ENCODE measurements around the gene CD3G. TPM values are rescaled to one million over a fixed set of nuclear protein-coding genes. Genes with fewer than 3 reads are reported as not detected.
"Not testable (repeated sequence)": the region's sequence is repeated elsewhere in the genome, so short reads cannot be mapped to it uniquely, and the experiment has no call there.

CD3G gene
- total and polyA plus RNA-seq, 2 donors (not counting 1 experiment from before 2014, with no cell fraction given): 0.34 to 0.76 TPM

- Histone ChIP-seq H3K9ac (ENCODE audit: low read length) (peak overlapping the region; percentile 83), H3K27me3 (replicated peaks in 1 of 4; ENCODE audit: control extremely low read depth in 1 of 4, control insufficient read depth in 3 of 4, insufficient read depth in 4 of 4, low read length in 3 of 4) (no peaks in the 10 kb centered on the region), H2AFZ (ENCODE audit: insufficient read depth, low read depth, low read length, poor library complexity, severe bottlenecking) (peak overlapping the region; percentile 87), H3K4me3 (ENCODE audit: control extremely low read depth in 1 of 5, extremely low read depth in 1 of 5, insufficient read depth in 1 of 5, low read depth in 2 of 5, low read length in 4 of 5) (peak overlapping the region; percentile 77 to 96 (median 81)), H3K27ac (ENCODE audit: low read length in 2 of 2) (peak overlapping the region; percentile 77 to 85), H3K4me2 (replicated peaks; ENCODE audit: low read depth, low read length, poor library complexity, severe bottlenecking) (peak overlapping the region; percentile 72), H3K4me1 (ENCODE audit: control insufficient read depth in 2 of 2, insufficient read depth in 2 of 2, low read length in 2 of 2) (peaks cover 27 to 32% of the 10 kb centered on the region in 2 donors), H3K9me3 (ENCODE audit: control extremely low read depth in 1 of 3, control insufficient read depth in 2 of 3, insufficient read depth in 1 of 3, low read length in 2 of 3) (no peaks in the 10 kb centered on the region), H4K20me1 (ENCODE audit: control insufficient read depth, insufficient read depth, low read length, poor library complexity, severe bottlenecking) (peaks cover 39% of the 10 kb centered on the region), H3K79me2 (ENCODE audit: control insufficient read depth, insufficient read depth, low read length) (peaks cover 54% of the 10 kb centered on the region), H3K36me3 (replicated peaks in 1 of 2; ENCODE audit: control extremely low read depth in 1 of 2, control insufficient read depth in 1 of 2, extremely low read depth in 1 of 2, insufficient read depth in 2 of 2, low read length in 1 of 2) (peaks cover 6 to 23% of the 10 kb centered on the region in 2 experiments)
- ChIA-PET CTCF (interaction anchor here (0.7 to 2.8 kb wide), 7 partner anchors 34 to 585 kb away, joined by 3 to 18 read pairs (median 6); partner anchors contain the start of gene KMT2A), POLR2A (interaction anchor here (0.6 to 1.3 kb wide), 6 partner anchors 16 to 395 kb away, joined by 3 to 28 read pairs (median 6); partner anchors contain the start of gene KMT2A)
- ATAC-seq (ENCODE audit: low read depth) (no peak), DNase-seq (no peak)
- WGBS (ENCODE audit: insufficient coverage): 0% methylated on average over 17 of the region's 22 CpGs
- TF ChIP-seq EZH2 (IDR thresholded peaks at IDR 0.05; ENCODE audit: borderline replicate concordance, insufficient read depth, low read depth, low read length, poor library complexity, severe bottlenecking): no peak
- no peak for TF ChIP-seq CTCF (IDR thresholded peaks at IDR 0.05)
- no peaks in the 10 kb centered on the region for H3K27me3 Mint-ChIP-seq
- no peaks in the 10 kb centered on the region for H3K9me3 Mint-ChIP-seq (ENCODE audit: insufficient read depth)
- H3K4me3 Mint-ChIP-seq: peak overlapping the region; percentile 98
- peak overlapping the region; percentile 100 for H3K27ac Mint-ChIP-seq
- intact Hi-C loops (cut with micrococcal nuclease): loop anchor here (1.0 to 5.0 kb wide), 5 partner anchors 33 to 616 kb away; partner anchors contain the start of genes ARCN1, RPS25, TRAPPC4 and UBE4A
- peaks cover 57% of the 10 kb centered on the region for H3K4me1 Mint-ChIP-seq
These were observed 57.9 kb downstream of the CD3G start for GRCh38 chr11:118401880-118402590.

- 81% methylated on average over 4 of the region's 7 CpGs for WGBS (ENCODE audit: insufficient coverage)
- not testable (repeated sequence) for H2AFZ ChIP-seq (ENCODE audit: insufficient read depth, low read depth, low read length, poor library complexity, severe bottlenecking); DNase-seq; H3K9me3 ChIP-seq (ENCODE audit: control extremely low read depth in 1 of 3, control insufficient read depth in 2 of 3, insufficient read depth in 1 of 3, low read length in 2 of 3); H3K27me3 Mint-ChIP-seq; H3K9me3 Mint-ChIP-seq (ENCODE audit: insufficient read depth); H3K27me3 ChIP-seq (replicated peaks in 1 of 4; ENCODE audit: control extremely low read depth in 1 of 4, control insufficient read depth in 3 of 4, insufficient read depth in 4 of 4, low read length in 3 of 4); ATAC-seq (ENCODE audit: low read depth)
- H3K4me3 ChIP-seq (ENCODE audit: control extremely low read depth in 1 of 5, extremely low read depth in 1 of 5, insufficient read depth in 1 of 5, low read depth in 2 of 5, low read length in 4 of 5): peak overlapping the region; percentile 77 to 96 (median 81)
- H4K20me1 ChIP-seq (ENCODE audit: control insufficient read depth, insufficient read depth, low read length, poor library complexity, severe bottlenecking): peaks cover 45% of the 10 kb centered on the region
- H3K27ac ChIP-seq (ENCODE audit: low read length in 2 of 2): peak overlapping the region in 1 of 2 donors; percentile 85
- peaks cover 27 to 32% of the 10 kb centered on the region in 2 donors for H3K4me1 ChIP-seq (ENCODE audit: control insufficient read depth in 2 of 2, insufficient read depth in 2 of 2, low read length in 2 of 2)
- H3K4me3 Mint-ChIP-seq: peak overlapping the region; percentile 98
- peaks cover 57% of the 10 kb centered on the region for H3K4me1 Mint-ChIP-seq
- POLR2A ChIA-PET: interaction anchor here (0.6 to 1.3 kb wide), 5 partner anchors 16 to 113 kb away, joined by 3 to 28 read pairs (median 6); partner anchors contain the start of gene KMT2A
- H3K4me2 ChIP-seq (replicated peaks; ENCODE audit: low read depth, low read length, poor library complexity, severe bottlenecking): peak overlapping the region; percentile 72
- H3K27ac Mint-ChIP-seq: peak overlapping the region; percentile 32
- CTCF ChIA-PET: interaction anchor here (0.6 to 2.8 kb wide), 7 partner anchors 13 to 586 kb away, joined by 3 to 18 read pairs (median 6); partner anchors contain the start of gene KMT2A
- intact Hi-C loops (cut with micrococcal nuclease): loop anchor here (5.0 kb wide), 1 partner anchor 170 kb away; the partner anchor contains the start of gene ARCN1
- H3K36me3 ChIP-seq (replicated peaks in 1 of 2; ENCODE audit: control extremely low read depth in 1 of 2, control insufficient read depth in 1 of 2, extremely low read depth in 1 of 2, insufficient read depth in 2 of 2, low read length in 1 of 2): peaks cover 4 to 23% of the 10 kb centered on the region in 2 experiments
- peaks cover 59% of the 10 kb centered on the region for H3K79me2 ChIP-seq (ENCODE audit: control insufficient read depth, insufficient read depth, low read length)
- peak overlapping the region; percentile 83 for H3K9ac ChIP-seq (ENCODE audit: low read length)
These were observed 58.5 kb downstream of the CD3G start for GRCh38 chr11:118402594-118402993.

Small RNAs within 50 kb of the gene (small RNA-seq; reads per million reads assigned to genes)
- gene AP001582.1 (ENCODE audit: insufficient read length, low read depth, low replicate concordance): not detected

Other genes with a start within 250 kb of the CD3G start
- not detected in 2 replicates for gene SCN4B, start 191.5 kb upstream of the CD3G start, total RNA-seq
- not detected in 2 replicates for gene SCN4B, start 191.5 kb upstream of the CD3G start, polyA plus RNA-seq
- gene SCN2B, start 167.7 kb upstream of the CD3G start, total RNA-seq: not detected in 2 replicates
- not detected in 2 replicates for gene SCN2B, start 167.7 kb upstream of the CD3G start, polyA plus RNA-seq
- gene JAML, start 119.3 kb upstream of the CD3G start, total RNA-seq: 9.6 and 9.7 TPM in 2 replicates
- 1.0 and 2.4 TPM in 2 replicates for gene JAML, start 119.3 kb upstream of the CD3G start, polyA plus RNA-seq
- 4.2 and 4.9 TPM in 2 replicates for gene MPZL3, start 92.0 kb upstream of the CD3G start, total RNA-seq
- gene MPZL3, start 92.0 kb upstream of the CD3G start, polyA plus RNA-seq: 1.4 and 1.5 TPM in 2 replicates
- gene MPZL2, start 80.0 kb upstream of the CD3G start, total RNA-seq: 1.2 TPM in 1 of 2 replicates, not detected in the other
- 0.10 TPM in 1 of 2 replicates, not detected in the other for gene MPZL2, start 80.0 kb upstream of the CD3G start, polyA plus RNA-seq
- 1.0 and 1.9 TPM in 2 replicates for gene CD3E, start 39.6 kb upstream of the CD3G start, total RNA-seq
- 1.7 and 9.5 TPM in 2 replicates for gene CD3E, start 39.6 kb upstream of the CD3G start, polyA plus RNA-seq
- gene CD3D, start 1.6 kb upstream of the CD3G start, total RNA-seq: 0.79 and 1.4 TPM in 2 replicates
- 1.7 and 7.0 TPM in 2 replicates for gene CD3D, start 1.6 kb upstream of the CD3G start, polyA plus RNA-seq
- 37.3 and 37.7 TPM in 2 replicates for gene UBE4A, start 15.3 kb downstream of the CD3G start, total RNA-seq
- gene UBE4A, start 15.3 kb downstream of the CD3G start, polyA plus RNA-seq: 14.7 and 15.2 TPM in 2 replicates
- gene ATP5MG, start 57.3 kb downstream of the CD3G start, total RNA-seq: 111 and 118 TPM in 2 replicates
- gene ATP5MG, start 57.3 kb downstream of the CD3G start, polyA plus RNA-seq: 142 and 168 TPM in 2 replicates
- gene KMT2A, start 92.1 kb downstream of the CD3G start, total RNA-seq: 175 and 198 TPM in 2 replicates
- gene KMT2A, start 92.1 kb downstream of the CD3G start, polyA plus RNA-seq: 32.1 and 42.5 TPM in 2 replicates
- 0.73 and 0.79 TPM in 2 replicates for gene TTC36, start 183.1 kb downstream of the CD3G start, total RNA-seq
- gene TTC36, start 183.1 kb downstream of the CD3G start, polyA plus RNA-seq: 0.19 TPM in 1 of 2 replicates, not detected in the other
- 16.3 and 16.9 TPM in 2 replicates for gene TMEM25, start 186.8 kb downstream of the CD3G start, total RNA-seq
- gene TMEM25, start 186.8 kb downstream of the CD3G start, polyA plus RNA-seq: 19.2 and 21.4 TPM in 2 replicates
- 16.5 and 18.6 TPM in 2 replicates for gene IFT46, start 221.6 kb downstream of the CD3G start, total RNA-seq
- gene IFT46, start 221.6 kb downstream of the CD3G start, polyA plus RNA-seq: 9.9 and 10.9 TPM in 2 replicates
- gene ARCN1, start 228.1 kb downstream of the CD3G start, total RNA-seq: 74.7 and 83.2 TPM in 2 replicates
- gene ARCN1, start 228.1 kb downstream of the CD3G start, polyA plus RNA-seq: 35.8 and 42.9 TPM in 2 replicates

All from B cell (primary cell).